Measurements from ENCODE around the gene RNF2.
"Not testable (repeated sequence)": the region's sequence is repeated elsewhere in the genome, so short reads cannot be mapped to it uniquely, and the experiment has no call there.

The RNF2 gene

DNA sequence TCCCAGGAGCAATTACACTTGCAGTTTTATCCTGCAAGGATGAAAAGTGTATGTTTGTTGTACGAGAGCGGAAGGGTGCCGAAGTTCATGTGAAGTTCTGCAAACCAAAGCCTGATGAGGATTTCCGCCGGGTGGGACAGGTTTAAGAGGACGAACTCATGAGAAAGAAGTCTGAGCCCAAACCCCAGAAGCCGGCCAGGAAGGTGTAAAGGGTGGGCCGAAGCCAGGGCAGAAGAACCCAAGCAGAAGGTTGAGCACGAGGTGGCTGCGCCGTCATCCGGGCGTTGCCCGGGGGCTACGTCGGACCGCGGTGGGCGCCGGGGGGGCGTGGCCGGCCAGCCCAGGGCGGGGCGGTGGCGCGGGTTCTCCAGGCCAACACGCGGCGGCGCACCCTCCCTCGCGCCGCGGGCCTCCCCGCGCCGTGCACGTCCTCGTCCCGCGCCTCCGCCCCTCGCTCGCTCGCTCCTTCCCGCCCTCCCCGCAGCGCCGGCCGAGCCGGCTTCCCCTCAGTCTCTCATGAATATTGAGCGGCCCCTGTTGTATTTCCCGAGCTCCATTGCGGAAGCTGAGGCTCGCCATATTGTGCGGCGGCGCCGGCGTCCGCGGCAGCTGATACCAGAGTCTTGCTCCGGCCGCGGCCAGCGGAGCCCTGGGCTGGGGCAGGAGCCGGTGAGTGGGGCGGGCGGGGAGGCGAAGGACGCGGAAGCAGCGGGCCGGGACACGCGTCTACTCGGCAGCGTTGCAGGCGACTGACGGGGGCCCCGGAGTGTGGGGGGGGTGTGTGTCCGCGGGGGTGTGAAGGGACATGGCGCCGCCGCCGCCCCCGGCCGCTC is at the start of gene RNF2:
Gene RNF2, plus strand, starts transcription at position 578 of the 833 bp plus-strand sequence. CDS start 41,996 bp downstream, outside the sequence.
- peak; percentile 84 for DNase-seq

GRCh38 chr1:184999974-185000373 is 45.4 kb upstream of the RNF2 start:
- DNase-seq: not testable (repeated sequence)

GRCh38 chr1:185001312-185001880 is 44.0 kb upstream of the RNF2 start:
- DNase-seq: not testable (repeated sequence)

DNA sequence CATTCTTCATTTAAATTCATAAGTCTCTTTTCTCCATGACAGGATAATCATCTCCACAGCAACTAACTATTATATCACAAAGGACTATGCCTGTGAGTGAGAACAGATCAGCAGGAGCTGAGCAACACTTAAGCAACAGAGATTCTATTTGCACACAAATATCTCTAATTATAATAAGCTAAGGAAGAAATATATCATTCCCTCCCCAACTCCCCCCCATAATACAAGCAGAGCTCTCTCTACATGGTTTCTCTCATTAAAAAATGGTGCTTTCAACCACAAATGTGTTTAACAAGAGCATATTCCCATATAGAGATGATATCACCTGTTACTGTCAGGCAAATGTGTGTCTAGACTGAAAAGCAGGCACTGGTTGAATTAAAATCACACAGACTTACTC is 36.5 kb upstream of the RNF2 start:
- DNase-seq: no peak

- DNase-seq: no peak
Measured at GRCh38 chr1:185010361-185010760, 35.0 kb upstream of the RNF2 start.

GRCh38 chr1:185014941-185015340 is 30.4 kb upstream of the RNF2 start:
- DNase-seq: no peak

GRCh38 chr1:185015631-185016030 is 29.7 kb upstream of the RNF2 start:
- no peak for DNase-seq

DNA sequence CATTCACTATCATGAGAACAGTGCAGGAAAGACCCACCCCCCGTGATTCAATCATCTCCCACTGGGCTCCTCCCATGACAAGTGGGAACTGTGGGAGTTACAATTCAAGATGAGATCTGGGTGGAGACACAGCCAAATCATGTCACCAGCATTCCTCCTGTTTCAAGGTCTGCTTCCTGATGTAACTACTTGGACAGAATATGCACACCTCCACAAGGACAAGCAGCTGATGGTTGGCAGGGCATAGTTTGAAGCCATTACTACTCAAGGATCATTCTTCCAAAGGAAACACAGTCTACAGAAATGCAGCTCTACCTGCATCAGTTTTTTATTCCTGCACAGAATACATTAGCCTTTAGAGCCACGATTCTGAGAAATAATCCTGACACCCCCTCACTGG is 28.5 kb upstream of the RNF2 start:
- DNase-seq: no peak

GRCh38 chr1:185017338-185017737 is 28.0 kb upstream of the RNF2 start:
- DNase-seq: no peak

DNA sequence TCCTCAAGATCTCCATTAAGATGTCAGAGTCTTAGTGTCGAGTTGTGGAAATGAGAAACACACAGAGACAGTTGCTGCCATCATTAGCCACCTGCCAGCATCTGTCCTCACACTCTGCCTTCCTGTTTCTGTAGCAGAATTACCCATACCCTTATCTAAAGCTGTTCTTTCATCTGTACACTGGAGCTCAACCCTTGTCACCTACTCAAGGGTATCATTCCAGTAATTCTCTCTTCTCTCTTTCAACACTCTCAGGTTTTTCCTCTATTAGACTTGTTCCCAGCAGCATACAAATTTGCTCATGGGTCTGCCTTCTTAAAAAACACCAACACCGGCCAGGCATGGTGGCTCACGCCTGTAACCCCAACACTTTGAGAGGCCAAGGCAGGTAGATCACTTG is 27.4 kb upstream of the RNF2 start:
- DNase-seq: no peak

DNA sequence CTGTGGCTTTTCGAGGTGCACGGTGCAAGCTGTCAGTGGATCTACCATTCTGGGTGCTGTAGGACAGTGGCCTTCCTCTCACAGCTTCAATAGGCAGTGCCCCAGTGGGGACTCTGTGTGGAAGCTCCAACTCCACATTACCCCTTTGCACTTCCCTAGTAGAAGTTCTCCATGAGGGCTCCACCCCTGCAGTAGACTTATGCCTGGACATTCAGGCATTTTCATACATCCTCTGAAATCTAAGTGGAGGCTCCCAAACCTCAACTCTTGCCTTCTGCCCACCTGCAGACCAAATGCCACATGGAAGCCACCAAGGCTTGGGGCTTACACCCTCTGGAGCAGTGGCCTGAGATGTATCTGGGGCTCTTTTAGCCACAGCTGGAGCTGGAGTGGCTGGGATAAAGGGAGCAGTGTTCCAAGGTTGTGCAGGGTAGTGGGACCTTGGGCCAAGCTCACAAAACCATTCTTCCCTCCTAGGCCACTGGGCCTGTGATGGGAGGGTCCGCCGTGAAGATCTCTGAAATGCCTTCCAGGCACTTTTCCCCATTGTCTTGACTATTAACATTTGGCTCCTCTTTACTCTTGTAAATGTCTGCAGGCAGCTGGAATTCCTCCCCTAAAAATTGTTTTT is 18.0 kb upstream of the RNF2 start:
- no peak for DNase-seq

GRCh38 chr1:185033686-185034085 is 11.7 kb upstream of the RNF2 start:
- DNase-seq: no peak

DNA sequence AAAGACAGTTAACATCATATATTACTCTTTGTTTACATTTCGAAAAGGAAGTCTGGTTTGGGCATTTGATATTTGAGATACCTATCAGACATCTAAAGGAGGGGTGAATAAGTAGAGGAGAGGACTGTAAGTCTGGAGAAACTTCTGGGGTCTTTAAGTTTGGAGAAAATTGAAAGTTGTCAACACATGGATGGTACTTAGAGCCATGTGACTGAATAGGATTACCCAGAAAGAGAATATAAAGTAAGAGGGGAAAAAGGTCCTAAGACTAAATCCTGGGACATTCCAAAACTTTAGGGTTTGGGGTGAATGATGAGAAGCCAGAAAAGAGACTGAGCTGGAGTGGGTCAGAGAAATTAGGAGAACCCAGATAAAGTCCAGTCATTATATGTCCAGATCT is 10.1 kb upstream of the RNF2 start:
- no peak for DNase-seq

DNA sequence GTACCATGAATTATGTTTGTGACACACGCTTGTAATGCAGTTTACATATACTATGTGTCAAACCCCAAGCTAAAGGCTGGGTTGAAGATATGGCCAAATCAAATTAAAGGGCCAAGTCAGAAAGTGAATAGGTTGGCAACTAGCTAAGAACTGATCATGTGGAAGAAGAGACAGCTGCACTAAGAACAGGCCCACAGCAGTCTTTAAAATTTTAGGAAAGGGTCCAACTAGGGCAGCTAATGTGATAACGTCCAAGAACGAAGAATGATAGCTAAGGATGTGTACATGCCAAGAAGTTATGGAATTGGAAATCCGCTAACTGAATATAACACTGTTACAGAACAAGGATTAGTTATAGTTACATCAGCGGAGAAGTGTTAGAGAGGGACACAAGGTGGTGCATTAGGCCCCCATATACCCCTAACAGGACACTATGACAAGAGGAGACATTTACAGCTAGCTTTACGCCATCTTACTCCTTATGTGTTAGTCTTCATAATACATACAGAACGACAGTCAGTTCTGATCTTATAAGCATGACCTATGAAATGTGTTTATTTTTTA is 6.5 kb upstream of the RNF2 start:
- DNase-seq: no peak

DNA sequence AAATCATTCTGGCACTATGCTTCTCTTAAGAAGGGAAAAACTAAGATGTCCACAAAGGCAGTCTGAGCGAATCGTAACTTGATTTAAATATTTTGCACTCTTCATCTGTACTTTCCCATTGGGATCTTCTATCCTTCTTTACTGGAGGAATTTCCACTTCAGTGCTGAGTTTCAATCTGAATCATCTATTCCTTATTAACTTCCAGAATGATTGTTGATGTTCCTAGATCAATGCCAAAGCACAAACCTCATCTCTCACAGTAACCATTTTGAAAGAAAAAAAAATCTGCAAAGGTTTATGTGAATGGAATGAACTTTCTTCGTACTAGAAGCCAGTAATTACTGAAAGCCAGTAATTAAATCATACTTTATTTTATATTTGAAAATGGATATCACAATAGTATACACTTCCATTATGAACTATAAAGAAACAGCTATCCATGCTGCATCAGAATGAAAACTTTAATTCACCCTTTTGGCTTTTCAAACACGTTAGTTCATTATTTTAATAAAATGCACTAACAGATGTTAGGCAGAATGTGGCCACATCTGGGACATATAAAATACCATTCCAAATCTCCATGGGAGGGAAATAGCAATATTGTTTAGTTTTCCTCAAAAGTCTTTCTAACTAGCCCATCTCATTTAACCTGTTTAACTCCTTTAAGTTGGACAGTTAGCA is 5.5 kb upstream of the RNF2 start:
- DNase-seq: no peak

- no peak for DNase-seq
Measured at GRCh38 chr1:185040408-185040735, 5.0 kb upstream of the RNF2 start.

GRCh38 chr1:185041742-185042141 is 3.6 kb upstream of the RNF2 start:
- DNase-seq: no peak

- no peak for DNase-seq
Measured at GRCh38 chr1:185042737-185043136, 2.6 kb upstream of the RNF2 start.

GRCh38 chr1:185044387-185044786 is 971 bp upstream of the RNF2 start:
- DNase-seq: no peak

- DNase-seq: peak; percentile 15
Measured at GRCh38 chr1:185045814-185046492, 595 bp downstream of the RNF2 start.

GRCh38 chr1:185046668-185047067 is 1.3 kb downstream of the RNF2 start:
- no peak for DNase-seq

DNA sequence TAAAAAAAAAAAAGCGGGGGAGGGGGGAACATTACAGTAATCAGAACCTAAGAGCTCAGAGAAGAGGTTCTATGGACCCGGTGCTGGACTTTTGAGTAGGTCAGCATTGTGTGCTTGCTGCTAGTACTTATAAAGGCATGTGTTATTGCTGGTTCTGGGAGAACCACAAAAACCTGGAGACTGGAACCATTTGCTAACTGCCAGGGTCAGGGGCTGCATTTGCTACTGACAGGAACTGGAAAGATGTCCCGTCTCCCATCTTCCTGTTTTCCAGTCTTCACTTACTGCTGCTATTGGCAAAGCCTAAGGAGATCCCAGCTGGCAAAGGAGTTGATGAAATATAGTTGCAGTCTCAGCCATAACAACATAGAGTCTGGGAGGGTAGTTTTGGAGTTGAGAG is 4.3 kb downstream of the RNF2 start:
- no peak for DNase-seq

All from CD4-positive, alpha-beta T cell treated with Interleukin-10 for 1 hour (primary cell).